NB4 (cell line): Measurements from ENCODE around the gene ZNF232.

Source experiments
- CTCF ChIP-seq: IDR thresholded peaks from one replicate; pipeline ENCODE4 v1.5.1; 2012; ENCODE audit warnings: low read depth, low read length
- MYC ChIP-seq: IDR thresholded peaks from 2 replicates; pipeline ENCODE4 v1.6.1; 2011; ENCODE audit warnings: low read depth, low read length
- POLR2A ChIP-seq: IDR thresholded peaks from 2 replicates; pipeline ENCODE4 v1.6.1; 2011; ENCODE audit warnings: mild to moderate bottlenecking; ENCODE audit not compliant: insufficient read length; ENCODE audit errors: extremely low read depth

- TF ChIP-seq CTCF (no peak), POLR2A (no peak), MYC (no peak)
Measured at GRCh38 chr17:5133311-5133710, 21.6 kb upstream of the ZNF232 start.
